Type B pancreatic cell (in vitro differentiated cells): ENCODE data around the gene SCAF1. TPM values are rescaled to one million over a fixed set of nuclear protein-coding genes. Genes with fewer than 3 reads are reported as not detected.

Experiments used
- DNase-seq: peaks from one replicate; pipeline ENCODE4 v3.0.0; 2021; ENCODE audit warnings: mixed read lengths; ENCODE audit not compliant: unreplicated experiment; ENCODE audit errors: extremely low spot score
- H3K27ac Mint-ChIP-seq: 2 replicates; pipeline ENCODE4 v1.8.0; 2021; ENCODE audit warnings: mild to moderate bottlenecking, mixed read lengths
- H3K27me3 Mint-ChIP-seq: 2 replicates; pipeline ENCODE4 v1.8.0; 2021; ENCODE audit warnings: mixed read lengths
- H3K36me3 Mint-ChIP-seq: 2 replicates; pipeline ENCODE4 v1.8.0; 2021; ENCODE audit warnings: mixed read lengths
- H3K4me1 Mint-ChIP-seq: one replicate; pipeline ENCODE4 v1.8.0; 2021; ENCODE audit warnings: mixed read lengths; ENCODE audit not compliant: unreplicated experiment
- H3K4me3 Mint-ChIP-seq: 2 replicates; pipeline ENCODE4 v1.8.0; 2021; ENCODE audit warnings: mild to moderate bottlenecking, mixed read lengths
- H3K9me3 Mint-ChIP-seq: 2 replicates; pipeline ENCODE4 v1.8.0; 2021; ENCODE audit warnings: mixed read lengths
- CTCF ChIP-seq: fragments of 200-600 bp; sonication (generic); conservative IDR thresholded peaks from 2 replicates; pipeline ENCODE4 v1.5.0; 2021; ENCODE audit warnings: antibody characterized with exemption, mild to moderate bottlenecking
- microRNA-seq: library from miRNA; unstranded; fragments of <30 nt; microRNA quantifications from one replicate; pipeline ENCODE4, GENCODE V29; 2020
- total RNA-seq: library from RNA; stranded (reverse); gene quantifications from 2 replicates; pipeline ENCODE4 v1.2.1, GENCODE V29; 2021; ENCODE audit warnings: low replicate concordance

The SCAF1 gene
- total RNA-seq, 1 donor from 2014 or later: 78.1 TPM

DNA sequence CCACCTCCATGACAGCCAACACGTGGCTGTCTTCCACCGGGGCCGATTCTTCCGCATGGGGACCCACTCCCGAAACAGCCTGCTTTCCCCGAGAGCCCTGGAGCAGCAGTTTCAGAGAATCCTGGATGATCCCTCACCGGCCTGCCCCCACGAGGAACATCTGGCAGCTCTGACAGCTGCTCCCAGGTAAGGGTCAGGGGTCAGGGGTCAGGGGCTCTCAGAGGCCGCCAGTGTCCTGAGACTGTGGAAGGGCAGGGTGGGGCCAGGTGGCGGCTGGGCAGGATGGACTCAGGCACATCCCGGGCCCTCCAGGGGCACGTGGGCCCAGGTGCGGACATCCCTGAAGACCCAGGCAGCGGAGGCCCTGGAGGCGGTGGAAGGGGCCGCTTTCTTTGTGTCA lies 63.9 kb downstream of the SCAF1 start:
- no peak for TF ChIP-seq CTCF
- Mint-ChIP-seq H3K27me3 (no peaks in the 10 kb centered on the region), H3K4me3 (no peak overlapping the region), H3K36me3 (peaks cover 5% of the 10 kb centered on the region), H3K4me1 (no peaks in the 10 kb centered on the region), H3K9me3 (no peaks in the 10 kb centered on the region), H3K27ac (no peak overlapping the region)
- no peak for DNase-seq

Small RNA genes within 50 kb of the gene (microRNA-seq; reads per million reads assigned to microRNA genes)
- not detected for gene MIR5088

Other genes with a start within 250 kb of the SCAF1 start
- gene PTH2, start 218.8 kb upstream of the SCAF1 start, total RNA-seq: not detected in 2 replicates
- not detected in 2 replicates for gene GFY, start 216.8 kb upstream of the SCAF1 start, total RNA-seq
- 0.19 TPM in 1 of 2 replicates, not detected in the other for gene SLC17A7, start 200.7 kb upstream of the SCAF1 start, total RNA-seq
- gene PIH1D1, start 190.4 kb upstream of the SCAF1 start, total RNA-seq: 83.1 and 93.3 TPM in 2 replicates
- 22.7 and 33.7 TPM in 2 replicates for gene ALDH16A1, start 189.0 kb upstream of the SCAF1 start, total RNA-seq
- gene FLT3LG, start 168.0 kb upstream of the SCAF1 start, total RNA-seq: 1.9 and 2.0 TPM in 2 replicates
- gene RPL13A, start 154.6 kb upstream of the SCAF1 start, total RNA-seq: 3,274 and 3,593 TPM in 2 replicates
- 2,401 and 2,461 TPM in 2 replicates for gene RPS11, start 145.8 kb upstream of the SCAF1 start, total RNA-seq
- 102 and 106 TPM in 2 replicates for gene FCGRT, start 129.5 kb upstream of the SCAF1 start, total RNA-seq
- 4.5 and 12.1 TPM in 2 replicates for gene RCN3, start 114.2 kb upstream of the SCAF1 start, total RNA-seq
- 56.3 and 62.0 TPM in 2 replicates for gene NOSIP, start 61.7 kb upstream of the SCAF1 start, total RNA-seq
- 5.1 and 5.2 TPM in 2 replicates for gene PRRG2, start 60.9 kb upstream of the SCAF1 start, total RNA-seq
- gene PRR12, start 51.0 kb upstream of the SCAF1 start, total RNA-seq: 32.0 and 40.0 TPM in 2 replicates
- gene RRAS, start 2.1 kb upstream of the SCAF1 start, total RNA-seq: 10.6 and 16.0 TPM in 2 replicates
- gene IRF3, start 23.6 kb downstream of the SCAF1 start, total RNA-seq: 81.4 and 86.6 TPM in 2 replicates
- gene BCL2L12, start 23.7 kb downstream of the SCAF1 start, total RNA-seq: 40.8 and 49.2 TPM in 2 replicates
- gene PRMT1, start 35.1 kb downstream of the SCAF1 start, total RNA-seq: 131 and 195 TPM in 2 replicates
- 1.7 and 3.2 TPM in 2 replicates for gene ADM5, start 47.4 kb downstream of the SCAF1 start, total RNA-seq
- gene CPT1C, start 48.9 kb downstream of the SCAF1 start, total RNA-seq: 7.8 and 65.0 TPM in 2 replicates
- not detected in 2 replicates for gene TSKS, start 121.1 kb downstream of the SCAF1 start, total RNA-seq
- gene AP2A1, start 124.8 kb downstream of the SCAF1 start, total RNA-seq: 75.2 and 82.9 TPM in 2 replicates
- 26.8 and 29.3 TPM in 2 replicates for gene FUZ, start 171.1 kb downstream of the SCAF1 start, total RNA-seq
- gene MED25, start 176.1 kb downstream of the SCAF1 start, total RNA-seq: 88.5 and 88.9 TPM in 2 replicates
- gene PTOV1, start 208.9 kb downstream of the SCAF1 start, total RNA-seq: 248 and 388 TPM in 2 replicates
- gene PNKP, start 225.4 kb downstream of the SCAF1 start, total RNA-seq: 72.3 and 125 TPM in 2 replicates
- gene AKT1S1, start 235.1 kb downstream of the SCAF1 start, total RNA-seq: 35.8 and 40.1 TPM in 2 replicates
- 33.9 and 45.9 TPM in 2 replicates for gene TBC1D17, start 235.5 kb downstream of the SCAF1 start, total RNA-seq